ENCODE measurements around the gene SCG3. TPM values are rescaled to one million over a fixed set of nuclear protein-coding genes. Genes with fewer than 3 reads are reported as not detected.

SCG3 gene
- polyA plus RNA-seq, 1 donor (not counting 4 experiments of a cell fraction or from before 2014, with no cell fraction given), result not detected

DNA sequence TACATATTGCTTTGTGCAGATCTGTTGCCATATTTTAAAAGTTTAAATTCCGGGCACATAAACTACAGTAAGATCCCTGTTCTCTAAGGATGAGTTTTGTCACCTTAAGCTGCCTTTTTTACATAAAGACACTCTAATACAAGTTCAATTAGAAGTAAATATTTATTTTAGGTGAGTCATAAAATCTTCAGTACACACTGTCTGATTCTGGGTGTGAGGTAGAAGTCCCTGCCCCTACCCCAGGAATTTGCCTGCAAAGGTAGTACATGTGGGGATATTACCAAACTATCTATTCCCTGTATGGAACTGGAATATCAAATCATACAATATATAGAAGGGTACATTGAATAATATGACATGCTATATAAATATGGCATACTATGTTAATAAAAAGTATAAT, 6.3 kb downstream of the SCG3 start:
- Histone ChIP-seq H3K79me2 (ENCODE audit: control insufficient read depth, insufficient read depth, low read length) (no peaks in the 10 kb centered on the region), H3K4me2 (ENCODE audit: control insufficient read depth, extremely low read depth, insufficient read depth, low read depth, low read length) (no peak overlapping the region), H4K20me1 (ENCODE audit: control insufficient read depth, extremely low read depth, insufficient read depth, low read length) (no peaks in the 10 kb centered on the region), H3K9me3 (ENCODE audit: control insufficient read depth, low read depth, low read length) (no peaks in the 10 kb centered on the region), H3K4me1 (ENCODE audit: control insufficient read depth, extremely low read depth, insufficient read depth, low read length) (no peaks in the 10 kb centered on the region), H3K9me1 (ENCODE audit: control insufficient read depth, extremely low read depth, insufficient read depth, low read length) (no peaks in the 10 kb centered on the region), H3K4me3 (ENCODE audit: control insufficient read depth in 2 of 3, extremely low read depth in 1 of 3, insufficient read depth in 2 of 3, low read depth in 1 of 3, low read length in 3 of 3) (no peak overlapping the region), H3K27ac (ENCODE audit: control insufficient read depth, insufficient read depth, low read length) (no peak overlapping the region), H3K27me3 (ENCODE audit: control insufficient read depth, extremely low read depth, insufficient read depth, low read length) (peaks cover 21% of the 10 kb centered on the region), H3K36me3 (ENCODE audit: control insufficient read depth in 2 of 2, extremely low read depth in 1 of 2, insufficient read depth in 2 of 2, low read length in 2 of 2) (no peaks in the 10 kb centered on the region), H2AFZ (ENCODE audit: control insufficient read depth, low read length) (no peak overlapping the region), H3K9ac (ENCODE audit: control insufficient read depth, extremely low read depth, insufficient read depth, low read length) (no peak overlapping the region)
- dilution Hi-C loops (cut with MboI; ENCODE audit: extremely low pct_ligation_motif_present, low sequenced_read_pairs), result no loop called here
- FAIRE-seq (no peak), DNase-seq (ENCODE audit: low read depth, low spot score) (no peak)
- TF ChIP-seq EZH2 (IDR thresholded peaks at IDR 0.05; ENCODE audit: low read length) (no peak), CTCF (optimal IDR thresholded peaks at IDR 0.05 in 1 of 3, IDR thresholded peaks at IDR 0.05 in 1 of 3, conservative IDR thresholded peaks at IDR 0.05 in 1 of 3; ENCODE audit: extremely low read depth in 1 of 3, insufficient read depth in 2 of 3, low read length in 3 of 3) (no peak)

DNA sequence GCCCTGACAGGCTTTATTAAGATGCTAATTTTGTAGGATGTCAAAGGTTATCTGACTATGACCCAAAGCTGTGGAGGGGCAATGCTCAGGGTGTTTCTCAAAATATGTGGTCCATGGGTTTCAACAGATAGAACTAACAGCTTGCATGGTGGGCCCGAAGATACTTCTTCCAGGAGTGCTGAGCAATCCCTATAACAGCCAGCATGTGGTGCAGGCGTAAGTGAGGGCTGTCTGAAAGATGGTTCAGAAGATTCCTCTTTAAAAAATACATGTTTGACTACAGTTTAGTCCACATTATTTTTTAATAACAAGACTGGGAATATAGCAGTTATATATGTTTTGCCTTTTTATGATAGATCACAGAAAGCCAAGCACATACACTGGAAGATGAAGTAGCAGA, 7.6 kb downstream of the SCG3 start:
- Histone ChIP-seq H3K9ac (ENCODE audit: control insufficient read depth, extremely low read depth, insufficient read depth, low read length) (no peak overlapping the region), H3K4me3 (ENCODE audit: control insufficient read depth in 2 of 3, extremely low read depth in 1 of 3, insufficient read depth in 2 of 3, low read depth in 1 of 3, low read length in 3 of 3) (no peak overlapping the region), H3K9me1 (ENCODE audit: control insufficient read depth, extremely low read depth, insufficient read depth, low read length) (no peaks in the 10 kb centered on the region), H3K4me2 (ENCODE audit: control insufficient read depth, extremely low read depth, insufficient read depth, low read depth, low read length) (no peak overlapping the region), H3K27me3 (ENCODE audit: control insufficient read depth, extremely low read depth, insufficient read depth, low read length) (peaks cover 24% of the 10 kb centered on the region), H3K9me3 (ENCODE audit: control insufficient read depth, low read depth, low read length) (no peaks in the 10 kb centered on the region), H2AFZ (ENCODE audit: control insufficient read depth, low read length) (no peak overlapping the region), H3K4me1 (ENCODE audit: control insufficient read depth, extremely low read depth, insufficient read depth, low read length) (no peaks in the 10 kb centered on the region), H4K20me1 (ENCODE audit: control insufficient read depth, extremely low read depth, insufficient read depth, low read length) (no peaks in the 10 kb centered on the region), H3K27ac (ENCODE audit: control insufficient read depth, insufficient read depth, low read length) (no peak overlapping the region), H3K36me3 (ENCODE audit: control insufficient read depth in 2 of 2, extremely low read depth in 1 of 2, insufficient read depth in 2 of 2, low read length in 2 of 2) (no peaks in the 10 kb centered on the region), H3K79me2 (ENCODE audit: control insufficient read depth, insufficient read depth, low read length) (no peaks in the 10 kb centered on the region)
- FAIRE-seq (no peak), DNase-seq (ENCODE audit: low read depth, low spot score) (no peak)
- TF ChIP-seq EZH2 (IDR thresholded peaks at IDR 0.05; ENCODE audit: low read length) (no peak), CTCF (optimal IDR thresholded peaks at IDR 0.05 in 1 of 3, IDR thresholded peaks at IDR 0.05 in 1 of 3, conservative IDR thresholded peaks at IDR 0.05 in 1 of 3; ENCODE audit: extremely low read depth in 1 of 3, insufficient read depth in 2 of 3, low read length in 3 of 3) (peak in 1 of 3 experiments; percentile 15)
- dilution Hi-C loops (cut with MboI; ENCODE audit: extremely low pct_ligation_motif_present, low sequenced_read_pairs), result no loop called here
